ENCODE data around the gene EXOC3L1. TPM values are rescaled to one million over a fixed set of nuclear protein-coding genes. Genes with fewer than 3 reads are reported as not detected.

Gene EXOC3L1
- total and polyA plus RNA-seq, 2 of the 13 experiments (the other 11 are each of a cell fraction or from before 2014, with no cell fraction given), result 0.12 TPM; not detected in 1

DNA sequence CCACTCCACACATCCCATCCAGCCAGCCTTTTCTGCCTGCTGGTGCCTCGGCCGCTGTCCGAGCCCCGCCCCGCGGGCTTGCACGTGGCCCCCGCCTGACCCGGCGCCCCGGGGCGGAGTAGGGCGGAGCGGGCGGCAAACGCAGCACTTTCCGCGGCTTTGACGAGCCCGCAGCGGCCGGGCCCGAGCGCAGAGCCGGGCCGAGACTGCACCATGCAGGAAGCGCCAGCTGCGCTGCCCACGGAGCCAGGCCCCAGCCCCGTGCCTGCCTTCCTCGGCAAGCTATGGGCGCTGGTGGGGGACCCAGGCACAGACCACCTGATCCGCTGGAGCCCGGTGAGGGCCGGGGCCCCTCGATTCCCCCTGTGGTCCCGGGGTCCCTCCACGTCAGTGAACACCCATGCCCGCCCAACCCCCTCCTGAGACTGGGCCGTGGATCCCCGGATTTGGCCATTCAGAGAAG, 25.3 kb downstream of the EXOC3L1 start, which contains the start of gene HSF4 (continued):
- TF ChIP-seq, protein P1, sequence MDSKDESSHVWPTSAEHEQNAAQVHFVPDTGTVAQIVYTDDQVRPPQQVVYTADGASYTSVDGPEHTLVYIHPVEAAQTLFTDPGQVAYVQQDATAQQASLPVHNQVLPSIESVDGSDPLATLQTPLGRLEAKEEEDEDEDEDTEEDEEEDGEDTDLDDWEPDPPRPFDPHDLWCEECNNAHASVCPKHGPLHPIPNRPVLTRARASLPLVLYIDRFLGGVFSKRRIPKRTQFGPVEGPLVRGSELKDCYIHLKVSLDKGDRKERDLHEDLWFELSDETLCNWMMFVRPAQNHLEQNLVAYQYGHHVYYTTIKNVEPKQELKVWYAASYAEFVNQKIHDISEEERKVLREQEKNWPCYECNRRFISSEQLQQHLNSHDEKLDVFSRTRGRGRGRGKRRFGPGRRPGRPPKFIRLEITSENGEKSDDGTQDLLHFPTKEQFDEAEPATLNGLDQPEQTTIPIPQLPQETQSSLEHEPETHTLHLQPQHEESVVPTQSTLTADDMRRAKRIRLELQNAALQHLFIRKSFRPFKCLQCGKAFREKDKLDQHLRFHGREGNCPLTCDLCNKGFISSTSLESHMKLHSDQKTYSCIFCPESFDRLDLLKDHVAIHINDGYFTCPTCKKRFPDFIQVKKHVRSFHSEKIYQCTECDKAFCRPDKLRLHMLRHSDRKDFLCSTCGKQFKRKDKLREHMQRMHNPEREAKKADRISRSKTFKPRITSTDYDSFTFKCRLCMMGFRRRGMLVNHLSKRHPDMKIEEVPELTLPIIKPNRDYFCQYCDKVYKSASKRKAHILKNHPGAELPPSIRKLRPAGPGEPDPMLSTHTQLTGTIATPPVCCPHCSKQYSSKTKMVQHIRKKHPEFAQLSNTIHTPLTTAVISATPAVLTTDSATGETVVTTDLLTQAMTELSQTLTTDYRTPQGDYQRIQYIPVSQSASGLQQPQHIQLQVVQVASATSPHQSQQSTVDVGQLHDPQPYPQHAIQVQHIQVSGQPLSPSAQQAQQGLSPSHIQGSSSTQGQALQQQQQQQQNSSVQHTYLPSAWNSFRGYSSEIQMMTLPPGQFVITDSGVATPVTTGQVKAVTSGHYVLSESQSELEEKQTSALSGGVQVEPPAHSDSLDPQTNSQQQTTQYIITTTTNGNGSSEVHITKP (CRISPR knock-in tag; IDR thresholded peaks at IDR 0.05; ENCODE audit: low read depth), result no peak
- TF ChIP-seq ZNF34 (CRISPR knock-in tag; IDR thresholded peaks at IDR 0.05; ENCODE audit: borderline replicate concordance), result no peak
- TF ChIP-seq, protein P2, sequence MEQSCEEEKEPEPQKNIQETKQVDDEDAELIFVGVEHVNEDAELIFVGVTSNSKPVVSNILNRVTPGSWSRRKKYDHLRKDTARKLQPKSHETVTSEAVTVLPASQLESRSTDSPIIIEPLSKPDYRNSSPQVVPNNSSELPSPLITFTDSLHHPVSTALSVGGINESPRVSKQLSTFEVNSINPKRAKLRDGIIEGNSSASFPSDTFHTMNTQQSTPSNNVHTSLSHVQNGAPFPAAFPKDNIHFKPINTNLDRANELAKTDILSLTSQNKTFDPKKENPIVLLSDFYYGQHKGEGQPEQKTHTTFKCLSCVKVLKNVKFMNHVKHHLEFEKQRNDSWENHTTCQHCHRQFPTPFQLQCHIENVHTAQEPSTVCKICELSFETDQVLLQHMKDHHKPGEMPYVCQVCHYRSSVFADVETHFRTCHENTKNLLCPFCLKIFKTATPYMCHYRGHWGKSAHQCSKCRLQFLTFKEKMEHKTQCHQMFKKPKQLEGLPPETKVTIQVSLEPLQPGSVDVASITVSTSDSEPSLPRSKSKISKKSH (CRISPR knock-in tag; IDR thresholded peaks at IDR 0.05; ENCODE audit: borderline replicate concordance), result peak; percentile 89; the same call in 1 of the 2 replicates
- TF ChIP-seq ZNF282 (IDR thresholded peaks at IDR 0.05; ENCODE audit: partially characterized antibody), result no peak
- TF ChIP-seq HNRNPLL (IDR thresholded peaks at IDR 0.05; ENCODE audit: low read depth, low read length, poor library complexity, severe bottlenecking), result peak; percentile 93
- no peak for TF ChIP-seq ZNF644 (CRISPR knock-in tag; IDR thresholded peaks at IDR 0.05; ENCODE audit: low read depth)
- TF ChIP-seq, protein P3, sequence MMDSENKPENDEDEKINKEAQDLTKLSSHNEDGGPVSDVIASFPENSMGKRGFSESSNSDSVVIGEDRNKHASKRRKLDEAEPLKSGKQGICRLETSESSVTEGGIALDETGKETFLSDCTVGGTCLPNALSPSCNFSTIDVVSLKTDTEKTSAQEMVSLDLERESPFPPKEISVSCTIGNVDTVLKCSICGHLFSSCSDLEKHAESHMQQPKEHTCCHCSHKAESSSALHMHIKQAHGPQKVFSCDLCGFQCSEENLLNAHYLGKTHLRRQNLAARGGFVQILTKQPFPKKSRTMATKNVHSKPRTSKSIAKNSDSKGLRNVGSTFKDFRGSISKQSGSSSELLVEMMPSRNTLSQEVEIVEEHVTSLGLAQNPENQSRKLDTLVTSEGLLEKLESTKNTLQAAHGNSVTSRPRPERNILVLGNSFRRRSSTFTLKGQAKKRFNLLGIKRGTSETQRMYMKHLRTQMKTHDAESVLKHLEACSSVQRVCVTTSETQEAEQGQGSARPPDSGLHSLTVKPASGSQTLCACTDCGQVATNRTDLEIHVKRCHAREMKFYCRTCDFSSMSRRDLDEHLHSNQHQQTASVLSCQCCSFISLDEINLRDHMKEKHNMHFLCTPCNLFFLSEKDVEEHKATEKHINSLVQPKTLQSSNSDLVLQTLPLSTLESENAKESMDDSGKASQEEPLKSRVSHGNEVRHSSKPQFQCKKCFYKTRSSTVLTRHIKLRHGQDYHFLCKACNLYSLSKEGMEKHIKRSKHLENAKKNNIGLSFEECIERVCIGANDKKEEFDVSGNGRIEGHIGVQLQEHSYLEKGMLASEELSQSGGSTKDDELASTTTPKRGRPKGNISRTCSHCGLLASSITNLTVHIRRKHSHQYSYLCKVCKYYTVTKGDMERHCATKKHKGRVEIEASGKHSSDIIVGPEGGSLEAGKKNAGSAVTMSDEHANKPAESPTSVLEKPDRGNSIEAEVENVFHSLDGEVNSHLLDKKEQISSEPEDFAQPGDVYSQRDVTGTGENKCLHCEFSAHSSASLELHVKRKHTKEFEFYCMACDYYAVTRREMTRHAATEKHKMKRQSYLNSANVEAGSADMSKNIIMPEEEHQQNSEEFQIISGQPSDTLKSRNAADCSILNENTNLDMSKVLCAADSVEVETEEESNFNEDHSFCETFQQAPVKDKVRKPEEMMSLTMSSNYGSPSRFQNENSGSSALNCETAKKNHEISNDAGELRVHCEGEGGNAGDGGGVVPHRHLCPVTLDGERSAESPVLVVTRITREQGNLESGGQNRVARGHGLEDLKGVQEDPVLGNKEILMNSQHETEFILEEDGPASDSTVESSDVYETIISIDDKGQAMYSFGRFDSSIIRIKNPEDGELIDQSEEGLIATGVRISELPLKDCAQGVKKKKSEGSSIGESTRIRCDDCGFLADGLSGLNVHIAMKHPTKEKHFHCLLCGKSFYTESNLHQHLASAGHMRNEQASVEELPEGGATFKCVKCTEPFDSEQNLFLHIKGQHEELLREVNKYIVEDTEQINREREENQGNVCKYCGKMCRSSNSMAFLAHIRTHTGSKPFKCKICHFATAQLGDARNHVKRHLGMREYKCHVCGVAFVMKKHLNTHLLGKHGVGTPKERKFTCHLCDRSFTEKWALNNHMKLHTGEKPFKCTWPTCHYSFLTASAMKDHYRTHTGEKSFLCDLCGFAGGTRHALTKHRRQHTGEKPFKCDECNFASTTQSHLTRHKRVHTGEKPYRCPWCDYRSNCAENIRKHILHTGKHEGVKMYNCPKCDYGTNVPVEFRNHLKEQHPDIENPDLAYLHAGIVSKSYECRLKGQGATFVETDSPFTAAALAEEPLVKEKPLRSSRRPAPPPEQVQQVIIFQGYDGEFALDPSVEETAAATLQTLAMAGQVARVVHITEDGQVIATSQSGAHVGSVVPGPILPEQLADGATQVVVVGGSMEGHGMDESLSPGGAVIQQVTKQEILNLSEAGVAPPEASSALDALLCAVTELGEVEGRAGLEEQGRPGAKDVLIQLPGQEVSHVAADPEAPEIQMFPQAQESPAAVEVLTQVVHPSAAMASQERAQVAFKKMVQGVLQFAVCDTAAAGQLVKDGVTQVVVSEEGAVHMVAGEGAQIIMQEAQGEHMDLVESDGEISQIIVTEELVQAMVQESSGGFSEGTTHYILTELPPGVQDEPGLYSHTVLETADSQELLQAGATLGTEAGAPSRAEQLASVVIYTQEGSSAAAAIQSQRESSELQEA (CRISPR knock-in tag; IDR thresholded peaks at IDR 0.05; ENCODE audit: not compliant biosample characterization), result peak; percentile 88
- TF ChIP-seq, protein P4, sequence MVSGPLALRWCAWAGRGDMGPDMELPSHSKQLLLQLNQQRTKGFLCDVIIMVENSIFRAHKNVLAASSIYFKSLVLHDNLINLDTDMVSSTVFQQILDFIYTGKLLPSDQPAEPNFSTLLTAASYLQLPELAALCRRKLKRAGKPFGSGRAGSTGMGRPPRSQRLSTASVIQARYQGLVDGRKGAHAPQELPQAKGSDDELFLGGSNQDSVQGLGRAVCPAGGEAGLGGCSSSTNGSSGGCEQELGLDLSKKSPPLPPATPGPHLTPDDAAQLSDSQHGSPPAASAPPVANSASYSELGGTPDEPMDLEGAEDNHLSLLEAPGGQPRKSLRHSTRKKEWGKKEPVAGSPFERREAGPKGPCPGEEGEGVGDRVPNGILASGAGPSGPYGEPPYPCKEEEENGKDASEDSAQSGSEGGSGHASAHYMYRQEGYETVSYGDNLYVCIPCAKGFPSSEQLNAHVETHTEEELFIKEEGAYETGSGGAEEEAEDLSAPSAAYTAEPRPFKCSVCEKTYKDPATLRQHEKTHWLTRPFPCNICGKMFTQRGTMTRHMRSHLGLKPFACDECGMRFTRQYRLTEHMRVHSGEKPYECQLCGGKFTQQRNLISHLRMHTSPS (CRISPR knock-in tag; IDR thresholded peaks at IDR 0.05; ENCODE audit: low read depth), result no peak
- TF ChIP-seq, protein P5, sequence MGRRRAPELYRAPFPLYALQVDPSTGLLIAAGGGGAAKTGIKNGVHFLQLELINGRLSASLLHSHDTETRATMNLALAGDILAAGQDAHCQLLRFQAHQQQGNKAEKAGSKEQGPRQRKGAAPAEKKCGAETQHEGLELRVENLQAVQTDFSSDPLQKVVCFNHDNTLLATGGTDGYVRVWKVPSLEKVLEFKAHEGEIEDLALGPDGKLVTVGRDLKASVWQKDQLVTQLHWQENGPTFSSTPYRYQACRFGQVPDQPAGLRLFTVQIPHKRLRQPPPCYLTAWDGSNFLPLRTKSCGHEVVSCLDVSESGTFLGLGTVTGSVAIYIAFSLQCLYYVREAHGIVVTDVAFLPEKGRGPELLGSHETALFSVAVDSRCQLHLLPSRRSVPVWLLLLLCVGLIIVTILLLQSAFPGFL (CRISPR knock-in tag; IDR thresholded peaks at IDR 0.05), result 0 out of 2 replicates have a peak, but pooled peaks have one; percentile 57
- TF ChIP-seq ZNF326 (CRISPR knock-in tag; IDR thresholded peaks at IDR 0.05; ENCODE audit: borderline replicate concordance), result no peak
- peak; percentile 96 for TF ChIP-seq ERF (CRISPR knock-in tag; IDR thresholded peaks at IDR 0.05)

Measured in HepG2 (cell line).